ENCODE measurements around the gene TUBA4B. TPM values are rescaled to one million over a fixed set of nuclear protein-coding genes. Genes with fewer than 3 reads are reported as not detected.

TUBA4B gene
- polyA plus RNA-seq, 3 donors, result not detected

GRCh38 chr2:219282375-219282774 lies 29.3 kb downstream of the TUBA4B start:
- no peak for DNase-seq
- intact Hi-C loops (cut with micrococcal nuclease), result no loop called here
- Histone ChIP-seq H3K4me1 (ENCODE audit: control insufficient read depth in 1 of 2, insufficient read depth in 2 of 2, low read length in 2 of 2) (peaks cover 23 to 30% of the 10 kb centered on the region in 2 donors), H3K27ac (ENCODE audit: low read depth in 1 of 2, low read length in 2 of 2) (no peak overlapping the region), H3K4me3 (replicated peaks in 1 of 3; ENCODE audit: low read depth in 2 of 3, low read length in 3 of 3) (no peak overlapping the region), H3K9ac (ENCODE audit: insufficient read depth, low read length, poor library complexity, severe bottlenecking) (no peak overlapping the region), H3K4me2 (replicated peaks; ENCODE audit: extremely low read depth, low read length, poor library complexity, severe bottlenecking) (no peak overlapping the region), H3K9me3 (replicated peaks in 1 of 2; ENCODE audit: control insufficient read depth in 1 of 2, insufficient read depth in 1 of 2, low read length in 2 of 2) (no peaks in the 10 kb centered on the region), H4K20me1 (ENCODE audit: insufficient read depth, low read length) (peaks cover 5% of the 10 kb centered on the region), H3K36me3 (replicated peaks in 1 of 2; ENCODE audit: control insufficient read depth in 1 of 2, insufficient read depth in 2 of 2, low read length in 2 of 2) (peaks cover 49 to 56% of the 10 kb centered on the region in 2 donors), H3K79me2 (ENCODE audit: insufficient read depth, low read length) (peaks cover 5% of the 10 kb centered on the region), H3K27me3 (ENCODE audit: control insufficient read depth in 2 of 2, insufficient read depth in 2 of 2, low read length in 2 of 2) (no peaks in the 10 kb centered on the region), H2AFZ (ENCODE audit: insufficient read depth, low read depth, low read length, poor library complexity, severe bottlenecking) (no peak overlapping the region)
- TF ChIP-seq CTCF (IDR thresholded peaks at IDR 0.05), result no peak
- Mint-ChIP-seq H3K9me3 (peaks cover 0 to 2% (median 0%) of the 10 kb centered on the region in 7 donors), H3K27me3 (ENCODE audit: low read depth in 3 of 3) (peaks cover 2 to 6% (median 5%) of the 10 kb centered on the region in 3 donors), H3K27ac (peak overlapping the region in 1 of 7 donors; percentile 2), H3K4me3 (no peak overlapping the region), H3K4me1 (peaks cover 28% of the 10 kb centered on the region), H3K36me3 (peaks cover 58 to 62% of the 10 kb centered on the region in 2 donors)
- WGBS (ENCODE audit: insufficient coverage), result no CpG with 5 or more reads among the region's 5 CpGs

- intact Hi-C loops (cut with micrococcal nuclease), result no loop called here
- Mint-ChIP-seq H3K36me3 (peaks cover 58 to 62% of the 10 kb centered on the region in 2 donors), H3K4me1 (peaks cover 21% of the 10 kb centered on the region), H3K9me3 (peaks cover 0 to 2% (median 0%) of the 10 kb centered on the region in 7 donors), H3K27me3 (ENCODE audit: low read depth in 3 of 3) (peaks cover 0 to 4% (median 2%) of the 10 kb centered on the region in 3 donors), H3K4me3 (no peak overlapping the region), H3K27ac (peak overlapping the region in 5 of 7 donors; percentile 2 to 71 (median 27))
- Histone ChIP-seq H3K4me1 (ENCODE audit: control insufficient read depth in 1 of 2, insufficient read depth in 2 of 2, low read length in 2 of 2) (peaks cover 17 to 23% of the 10 kb centered on the region in 2 donors), H3K27ac (ENCODE audit: low read depth in 1 of 2, low read length in 2 of 2) (peak overlapping the region in 1 of 2 donors; percentile 41), H3K36me3 (replicated peaks in 1 of 2; ENCODE audit: control insufficient read depth in 1 of 2, insufficient read depth in 2 of 2, low read length in 2 of 2) (peaks cover 49 to 56% of the 10 kb centered on the region in 2 donors), H3K27me3 (ENCODE audit: control insufficient read depth in 2 of 2, insufficient read depth in 2 of 2, low read length in 2 of 2) (no peaks in the 10 kb centered on the region), H3K9me3 (replicated peaks in 1 of 2; ENCODE audit: control insufficient read depth in 1 of 2, insufficient read depth in 1 of 2, low read length in 2 of 2) (no peaks in the 10 kb centered on the region), H2AFZ (ENCODE audit: insufficient read depth, low read depth, low read length, poor library complexity, severe bottlenecking) (no peak overlapping the region), H3K79me2 (ENCODE audit: insufficient read depth, low read length) (peaks cover 5% of the 10 kb centered on the region), H4K20me1 (ENCODE audit: insufficient read depth, low read length) (peaks cover 5% of the 10 kb centered on the region), H3K4me2 (replicated peaks; ENCODE audit: extremely low read depth, low read length, poor library complexity, severe bottlenecking) (no peak overlapping the region), H3K4me3 (replicated peaks in 1 of 3; ENCODE audit: low read depth in 2 of 3, low read length in 3 of 3) (no peak overlapping the region), H3K9ac (ENCODE audit: insufficient read depth, low read length, poor library complexity, severe bottlenecking) (no peak overlapping the region)
- TF ChIP-seq CTCF (IDR thresholded peaks at IDR 0.05), result no peak
- no peak for DNase-seq
- 100% methylated on average over 9 of the region's 17 CpGs for WGBS (ENCODE audit: insufficient coverage)
Measured at GRCh38 chr2:219282943-219283581, 30.0 kb downstream of the TUBA4B start.
